GM19023 (cell line): ENCODE data around the gene ZKSCAN5.

Source experiments
- ATAC-seq: cut with Tn5 transposase; IDR thresholded peaks from one replicate; pipeline ENCODE4 v1.9.1; 2021; ENCODE audit warnings: mild to moderate bottlenecking, moderate library complexity; ENCODE audit not compliant: unreplicated experiment

Gene ZKSCAN5

GRCh38 chr7:99504603-99505323, at the start of gene ZKSCAN5:
ZKSCAN5 (plus strand) TSS chr7:99504662; CDS start chr7:99506045, 1,383 bp downstream.
- ATAC-seq = peak; percentile 80

- ATAC-seq = no peak
Measured at GRCh38 chr7:99455874-99456273, 48.6 kb upstream of the ZKSCAN5 start.

- no peak for ATAC-seq
Measured at GRCh38 chr7:99456288-99456687, 48.2 kb upstream of the ZKSCAN5 start.

- ATAC-seq = no peak
Measured at GRCh38 chr7:99457050-99457649, 47.3 kb upstream of the ZKSCAN5 start.

GRCh38 chr7:99457650-99458493, 46.6 kb upstream of the ZKSCAN5 start:
- ATAC-seq = no peak

- ATAC-seq = no peak
Measured at GRCh38 chr7:99459087-99459486, 45.4 kb upstream of the ZKSCAN5 start.

- no peak for ATAC-seq
Measured at GRCh38 chr7:99460651-99461050, 43.8 kb upstream of the ZKSCAN5 start.

- no peak for ATAC-seq
Measured at GRCh38 chr7:99461221-99461620, 43.2 kb upstream of the ZKSCAN5 start.

- ATAC-seq = no peak
Measured at GRCh38 chr7:99465421-99465768, 39.1 kb upstream of the ZKSCAN5 start.

GRCh38 chr7:99468336-99468918, 36.0 kb upstream of the ZKSCAN5 start:
- ATAC-seq = no peak

GRCh38 chr7:99469381-99470065, 34.9 kb upstream of the ZKSCAN5 start:
- no peak for ATAC-seq

- peak; percentile 98 for ATAC-seq
Measured at GRCh38 chr7:99472561-99473314, 31.7 kb upstream of the ZKSCAN5 start, which contains the start of gene ZNF789. ZNF789 (plus strand) TSS chr7:99472890; CDS start chr7:99476457, 3,567 bp downstream.

GRCh38 chr7:99473315-99473596, 31.2 kb upstream of the ZKSCAN5 start:
- ATAC-seq = no peak

- no peak for ATAC-seq
Measured at GRCh38 chr7:99476107-99476506, 28.4 kb upstream of the ZKSCAN5 start.

- ATAC-seq = no peak
Measured at GRCh38 chr7:99478464-99479440, 25.7 kb upstream of the ZKSCAN5 start.

- no peak for ATAC-seq
Measured at GRCh38 chr7:99485094-99485493, 19.4 kb upstream of the ZKSCAN5 start.

- ATAC-seq = no peak
Measured at GRCh38 chr7:99489235-99489634, 15.2 kb upstream of the ZKSCAN5 start.

GRCh38 chr7:99490878-99491277, 13.6 kb upstream of the ZKSCAN5 start:
- no peak for ATAC-seq

- ATAC-seq = no peak
Measured at GRCh38 chr7:99493823-99494222, 10.6 kb upstream of the ZKSCAN5 start.
